GM12892 (cell line): ENCODE data around the gene LCN1.

Experiments used
- POLR2A ChIP-seq: IDR thresholded peaks from 2 replicates; pipeline ENCODE4 v1.6.1; 2011; ENCODE audit warnings: low read depth, low read length, control low read depth
- POLR2AphosphoS5 ChIP-seq: IDR thresholded peaks from 2 replicates; pipeline ENCODE4 v1.6.1; 2011; ENCODE audit warnings: low read depth, low read length, control low read depth
- TAF1 ChIP-seq: IDR thresholded peaks from 2 replicates; pipeline ENCODE4 v1.6.1; 2011; ENCODE audit warnings: low read depth, mild to moderate bottlenecking, control low read depth, low read length, borderline replicate concordance

DNA sequence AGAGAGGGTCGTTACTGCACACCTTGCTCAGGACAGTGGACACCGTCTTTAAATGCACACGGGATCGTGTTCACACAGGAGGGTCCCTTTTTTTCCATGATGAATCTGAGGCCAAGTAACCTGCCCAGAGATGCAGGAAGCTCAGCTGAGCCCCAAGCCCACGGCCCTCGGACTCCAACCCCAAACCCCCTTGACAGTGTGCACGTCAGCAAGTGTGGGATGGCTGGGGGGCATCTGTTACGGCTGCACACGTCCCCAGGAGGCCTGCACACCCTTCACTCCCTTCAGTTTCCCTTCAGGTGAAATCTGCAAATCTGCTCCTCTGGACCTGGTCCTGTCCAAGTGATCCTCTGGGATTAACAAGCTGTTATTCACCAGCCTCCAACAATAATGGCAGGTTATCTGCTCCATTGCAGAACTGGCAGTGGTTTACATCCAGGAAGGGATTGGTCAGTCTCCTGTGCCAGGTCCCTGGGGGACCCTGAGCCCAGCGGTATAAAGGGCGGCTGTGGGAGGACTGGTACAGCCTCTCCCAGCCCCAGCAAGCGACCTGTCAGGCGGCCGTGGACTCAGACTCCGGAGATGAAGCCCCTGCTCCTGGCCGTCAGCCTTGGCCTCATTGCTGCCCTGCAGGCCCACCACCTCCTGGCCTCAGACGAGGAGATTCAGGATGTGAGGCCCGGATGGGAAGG is at the start of gene LCN1:
- TF ChIP-seq POLR2AphosphoS5 (no peak), POLR2A (no peak), TAF1 (no peak)
